ENCODE measurements around the gene PIKFYVE.

- TF ChIP-seq CTCF (IDR thresholded peaks at IDR 0.05), result no peak
- no peak for TF ChIP-seq POLR2A (IDR thresholded peaks at IDR 0.05)
These were observed 41.3 kb upstream of the PIKFYVE start for GRCh38 chr2:208224802-208225201.

Measured in tibial nerve (tissue), 3 donors.